ENCODE results near the gene CCDC187. TPM values are rescaled to one million over a fixed set of nuclear protein-coding genes. Genes with fewer than 3 reads are reported as not detected.
"Not testable (repeated sequence)": the region's sequence is repeated elsewhere in the genome, so short reads cannot be mapped to it uniquely, and the experiment has no call there.

The CCDC187 gene
- polyA plus RNA-seq, 3 donors: 1.7 to 4.5 (median 2.3) TPM

GRCh38 chr9:136329636-136330405 lies 25.9 kb upstream of the CCDC187 start:
- no peak for DNase-seq (ENCODE audit: extremely low read depth in 1 of 11, low read depth in 9 of 11, low spot score in 4 of 11)

GRCh38 chr9:136329211-136329627 lies 25.3 kb upstream of the CCDC187 start:
- no peak for DNase-seq (ENCODE audit: extremely low read depth in 1 of 11, low read depth in 9 of 11, low spot score in 4 of 11)

- DNase-seq (ENCODE audit: extremely low read depth in 1 of 11, low read depth in 9 of 11, low spot score in 4 of 11): no peak
Measured at GRCh38 chr9:136328622-136329041, 24.7 kb upstream of the CCDC187 start.

- DNase-seq (ENCODE audit: extremely low read depth in 1 of 11, low read depth in 9 of 11, low spot score in 4 of 11): no peak
Measured at GRCh38 chr9:136328011-136328621, 24.2 kb upstream of the CCDC187 start.

- DNase-seq (ENCODE audit: extremely low read depth in 1 of 11, low read depth in 9 of 11, low spot score in 4 of 11): peak in 1 of 11 donors; percentile 34
Measured at GRCh38 chr9:136327304-136327974, 23.5 kb upstream of the CCDC187 start, which contains the start of gene GPSM1. GPSM1 (plus strand) TSS chr9:136327539; CDS start chr9:136327696, 157 bp downstream.

GRCh38 chr9:136326761-136327303 lies 22.9 kb upstream of the CCDC187 start:
- DNase-seq (ENCODE audit: extremely low read depth in 1 of 11, low read depth in 9 of 11, low spot score in 4 of 11): no peak

- DNase-seq (ENCODE audit: extremely low read depth in 1 of 11, low read depth in 9 of 11, low spot score in 4 of 11): peak in 1 of 11 donors; percentile 48
Measured at GRCh38 chr9:136326061-136326760, 22.3 kb upstream of the CCDC187 start.

GRCh38 chr9:136325358-136325757 lies 21.5 kb upstream of the CCDC187 start:
- no peak for DNase-seq (ENCODE audit: extremely low read depth in 1 of 11, low read depth in 9 of 11, low spot score in 4 of 11)

- no peak for DNase-seq (ENCODE audit: extremely low read depth in 1 of 11, low read depth in 9 of 11, low spot score in 4 of 11)
Measured at GRCh38 chr9:136324501-136325300, 20.8 kb upstream of the CCDC187 start.

- DNase-seq (ENCODE audit: extremely low read depth in 1 of 11, low read depth in 9 of 11, low spot score in 4 of 11): no peak
Measured at GRCh38 chr9:136323371-136323789, 19.5 kb upstream of the CCDC187 start.

- DNase-seq (ENCODE audit: extremely low read depth in 1 of 11, low read depth in 9 of 11, low spot score in 4 of 11): no peak
Measured at GRCh38 chr9:136322756-136323330, 18.9 kb upstream of the CCDC187 start.

GRCh38 chr9:136321561-136321960 lies 17.7 kb upstream of the CCDC187 start:
- DNase-seq (ENCODE audit: extremely low read depth in 1 of 11, low read depth in 9 of 11, low spot score in 4 of 11): no peak

GRCh38 chr9:136320972-136321371 lies 17.1 kb upstream of the CCDC187 start:
- DNase-seq (ENCODE audit: extremely low read depth in 1 of 11, low read depth in 9 of 11, low spot score in 4 of 11): not testable (repeated sequence)

GRCh38 chr9:136319955-136320354 lies 16.1 kb upstream of the CCDC187 start:
- DNase-seq (ENCODE audit: extremely low read depth in 1 of 11, low read depth in 9 of 11, low spot score in 4 of 11): not testable (repeated sequence)

GRCh38 chr9:136319244-136319643 lies 15.3 kb upstream of the CCDC187 start:
- DNase-seq (ENCODE audit: extremely low read depth in 1 of 11, low read depth in 9 of 11, low spot score in 4 of 11): not testable (repeated sequence)

GRCh38 chr9:136318776-136319241 lies 14.9 kb upstream of the CCDC187 start:
- no peak for DNase-seq (ENCODE audit: extremely low read depth in 1 of 11, low read depth in 9 of 11, low spot score in 4 of 11)

- no peak for DNase-seq (ENCODE audit: extremely low read depth in 1 of 11, low read depth in 9 of 11, low spot score in 4 of 11)
Measured at GRCh38 chr9:136318111-136318775, 14.3 kb upstream of the CCDC187 start.
